GM12865 (cell line): ENCODE measurements around the gene RECQL5.

Experiments used
- DNase-seq: peaks from one replicate; pipeline ENCODE4 v3.0.0; 2010; ENCODE audit warnings: low read depth
- H3K4me3 ChIP-seq: 2 replicates; pipeline ENCODE4 v1.5.1; 2011; ENCODE audit warnings: mild to moderate bottlenecking, low read depth, low read length, control low read depth
- TF ChIP-seq, protein P1 (sequence below): IDR thresholded peaks from 2 replicates; pipeline ENCODE4 v1.5.1; 2011; ENCODE audit warnings: low read length, control low read depth, low read depth, inconsistent platforms; ENCODE audit not compliant: insufficient read depth; ENCODE audit errors: missing control alignments

The RECQL5 gene

DNA sequence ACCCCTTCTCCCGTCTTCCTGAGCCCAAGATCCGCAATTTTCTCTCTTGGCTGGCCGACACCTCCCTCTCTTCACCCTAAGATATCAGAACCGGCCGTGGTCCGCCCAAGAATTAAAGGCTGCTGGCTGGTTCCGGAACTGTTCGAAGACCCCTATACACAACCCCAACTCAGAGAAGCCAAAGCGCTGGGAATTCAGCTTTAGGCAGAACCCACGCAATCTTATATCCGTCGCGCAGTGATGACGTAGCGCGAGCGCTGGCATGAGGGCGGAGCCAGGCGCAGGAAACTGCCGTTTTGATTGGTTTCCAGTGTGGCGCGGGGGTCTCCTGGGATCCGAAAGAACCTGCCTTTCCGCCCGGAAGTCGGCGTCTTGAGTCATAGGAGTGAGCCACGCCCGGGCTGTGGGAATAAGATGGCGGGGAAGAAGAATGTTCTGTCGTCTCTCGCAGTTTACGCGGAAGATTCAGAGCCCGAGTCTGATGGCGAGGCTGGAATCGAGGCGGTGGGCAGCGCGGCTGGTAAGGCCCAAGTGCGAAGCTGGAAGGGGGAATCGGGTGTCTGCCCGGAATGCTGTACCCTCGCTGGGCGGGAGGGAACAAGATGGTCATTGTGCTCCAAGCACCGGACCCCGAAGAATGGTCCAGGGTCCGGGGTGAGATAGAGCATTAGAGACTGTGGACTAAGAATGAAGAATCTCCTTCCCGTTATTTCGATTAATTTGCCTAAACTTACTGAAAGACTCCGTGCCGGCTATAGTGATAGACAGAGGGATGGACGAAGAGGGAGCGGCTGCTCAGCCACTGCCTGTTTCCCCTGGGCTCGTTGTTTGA lies at the start of gene RECQL5, which contains the start of gene SAP30BP:
Gene RECQL5, minus strand, starts transcription at position 196 of the 832 bp plus-strand sequence. CDS start 597 bp downstream, outside the sequence.
Gene SAP30BP, plus strand, starts transcription at position 380 of the 832 bp plus-strand sequence. Its CDS starts 35 bp downstream, at position 415.
- DNase-seq, result peak; percentile 99
- H3K4me3 ChIP-seq, result peak within 1 kb of the TSS; percentile 87
- TF ChIP-seq, protein P1, sequence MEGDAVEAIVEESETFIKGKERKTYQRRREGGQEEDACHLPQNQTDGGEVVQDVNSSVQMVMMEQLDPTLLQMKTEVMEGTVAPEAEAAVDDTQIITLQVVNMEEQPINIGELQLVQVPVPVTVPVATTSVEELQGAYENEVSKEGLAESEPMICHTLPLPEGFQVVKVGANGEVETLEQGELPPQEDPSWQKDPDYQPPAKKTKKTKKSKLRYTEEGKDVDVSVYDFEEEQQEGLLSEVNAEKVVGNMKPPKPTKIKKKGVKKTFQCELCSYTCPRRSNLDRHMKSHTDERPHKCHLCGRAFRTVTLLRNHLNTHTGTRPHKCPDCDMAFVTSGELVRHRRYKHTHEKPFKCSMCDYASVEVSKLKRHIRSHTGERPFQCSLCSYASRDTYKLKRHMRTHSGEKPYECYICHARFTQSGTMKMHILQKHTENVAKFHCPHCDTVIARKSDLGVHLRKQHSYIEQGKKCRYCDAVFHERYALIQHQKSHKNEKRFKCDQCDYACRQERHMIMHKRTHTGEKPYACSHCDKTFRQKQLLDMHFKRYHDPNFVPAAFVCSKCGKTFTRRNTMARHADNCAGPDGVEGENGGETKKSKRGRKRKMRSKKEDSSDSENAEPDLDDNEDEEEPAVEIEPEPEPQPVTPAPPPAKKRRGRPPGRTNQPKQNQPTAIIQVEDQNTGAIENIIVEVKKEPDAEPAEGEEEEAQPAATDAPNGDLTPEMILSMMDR, result no peak

DNA sequence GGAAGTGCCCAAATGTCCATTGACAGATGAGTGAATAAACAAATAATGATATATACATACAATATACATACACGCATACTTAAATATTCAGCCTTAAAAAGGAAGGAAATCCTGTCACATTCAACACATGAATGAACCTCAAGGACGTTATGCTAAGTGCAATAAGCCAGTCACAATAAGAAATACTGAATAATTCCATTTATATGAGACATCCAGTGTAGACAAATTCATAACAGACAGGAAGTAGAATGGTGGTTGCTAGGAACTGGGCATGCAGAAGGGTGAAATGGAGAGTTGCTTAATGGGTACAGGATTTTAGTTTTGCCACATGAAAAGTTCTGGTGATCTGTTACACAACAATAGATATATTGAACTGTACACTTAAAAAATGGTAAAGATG lies 45.5 kb upstream of the RECQL5 start:
- no peak for DNase-seq
- TF ChIP-seq, protein P1, result no peak
- H3K4me3 ChIP-seq, result no peak overlapping the region

DNA sequence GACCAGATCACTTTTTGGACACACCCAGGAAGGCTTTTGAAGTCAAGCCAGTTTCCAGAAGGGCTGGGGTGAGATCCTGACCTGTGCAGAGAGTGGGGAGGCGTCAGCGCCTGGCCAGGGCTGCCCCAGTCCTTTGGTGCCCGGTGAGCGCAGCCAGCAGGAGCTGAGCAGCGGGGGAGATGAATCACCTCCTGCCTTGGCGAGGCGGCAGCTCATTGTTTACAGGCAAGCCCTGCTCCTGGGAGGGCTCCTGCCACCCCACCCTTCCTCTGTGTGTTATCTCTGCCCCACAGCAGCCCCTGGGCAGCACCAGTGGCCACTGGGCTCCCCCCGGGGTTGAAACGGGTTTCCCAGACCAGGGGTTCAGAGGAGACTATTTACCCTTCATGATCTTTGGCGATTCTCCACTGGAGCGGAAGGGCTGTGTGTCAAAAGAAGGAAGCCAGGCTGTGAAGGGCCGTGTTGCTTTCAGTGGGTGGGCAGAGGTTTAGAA lies 40.2 kb upstream of the RECQL5 start:
- TF ChIP-seq, protein P1, result no peak
- no peak for DNase-seq
- H3K4me3 ChIP-seq, result no peak overlapping the region

DNA sequence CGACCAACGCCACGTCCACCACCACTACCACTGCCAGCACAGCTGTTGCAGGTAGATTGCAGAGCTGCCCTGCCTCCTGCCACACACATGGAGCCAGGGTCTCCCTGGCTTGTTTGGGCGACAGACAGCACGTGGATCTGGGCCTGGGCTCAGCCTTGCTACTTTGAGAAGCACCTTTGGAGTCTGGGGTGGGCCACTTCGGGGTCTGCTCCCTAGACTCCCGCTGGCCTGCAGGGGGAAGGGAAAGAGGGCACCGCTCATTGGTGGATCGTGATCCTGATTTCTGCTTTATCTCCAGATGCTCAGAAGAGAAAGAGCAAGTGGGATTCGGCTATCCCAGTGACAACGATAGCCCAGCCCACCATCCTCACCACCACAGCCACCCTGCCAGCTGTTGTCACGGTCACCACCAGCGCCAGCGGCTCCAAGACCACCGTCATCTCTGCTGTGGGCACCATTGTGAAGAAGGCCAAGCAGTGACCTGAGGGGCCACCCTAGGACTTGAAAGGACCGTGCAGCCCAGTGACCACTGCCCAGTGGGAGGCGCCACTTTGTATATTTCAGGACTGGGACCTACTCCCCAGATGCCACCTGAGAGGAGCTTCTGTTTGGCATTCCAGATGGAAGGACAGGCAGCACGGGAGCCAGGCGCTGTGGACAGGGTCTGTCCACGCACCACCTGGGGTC lies 39.2 kb upstream of the RECQL5 start:
- DNase-seq, result no peak
- TF ChIP-seq, protein P1, result no peak
- no peak overlapping the region for H3K4me3 ChIP-seq

DNA sequence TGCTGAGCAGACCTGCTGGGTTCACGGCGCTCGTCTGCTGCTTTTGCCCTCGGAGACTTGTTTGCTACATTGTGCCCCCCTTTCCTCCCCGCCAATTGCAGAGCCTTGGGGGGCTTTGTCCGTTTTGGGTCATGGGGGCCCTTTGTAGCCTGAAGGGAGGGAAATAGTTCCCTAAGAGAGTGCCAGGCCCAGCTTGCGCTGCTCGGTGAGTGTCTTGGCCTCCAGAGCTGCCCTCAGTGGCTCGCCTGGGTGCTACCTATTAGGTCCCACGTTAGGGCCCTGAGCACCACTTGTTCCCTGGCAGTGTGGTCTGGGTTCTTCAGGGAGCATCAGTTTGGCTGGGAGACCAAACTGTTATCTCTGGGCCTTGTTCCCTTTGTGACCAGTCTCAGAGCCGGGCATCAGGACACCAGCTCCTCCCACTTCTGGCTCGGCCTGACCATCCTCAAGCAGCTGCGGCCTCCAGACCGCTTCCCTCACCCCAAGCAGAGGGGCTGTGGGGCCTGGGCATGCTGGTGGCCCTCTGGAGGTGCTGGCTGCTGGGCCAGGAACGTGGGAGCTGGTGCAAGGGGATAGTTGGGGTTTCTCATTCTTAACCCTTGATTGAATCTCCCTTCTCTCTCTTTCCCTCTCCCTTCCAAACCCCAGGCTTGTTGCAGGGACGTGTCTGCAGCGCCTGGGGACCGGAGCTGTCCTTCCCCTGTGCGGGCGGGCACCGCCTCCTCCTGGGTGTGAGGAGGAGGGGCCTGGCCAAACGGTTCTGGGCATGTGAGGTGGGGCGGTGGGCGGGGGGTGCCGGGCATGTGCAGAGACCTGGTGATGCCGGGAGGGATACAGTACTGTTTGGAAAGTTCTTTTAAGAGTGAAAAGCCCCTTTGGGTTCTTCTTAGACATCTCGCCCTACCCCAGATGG lies 38.3 kb upstream of the RECQL5 start:
- TF ChIP-seq, protein P1, result no peak
- H3K4me3 ChIP-seq, result no peak overlapping the region
- no peak for DNase-seq

DNA sequence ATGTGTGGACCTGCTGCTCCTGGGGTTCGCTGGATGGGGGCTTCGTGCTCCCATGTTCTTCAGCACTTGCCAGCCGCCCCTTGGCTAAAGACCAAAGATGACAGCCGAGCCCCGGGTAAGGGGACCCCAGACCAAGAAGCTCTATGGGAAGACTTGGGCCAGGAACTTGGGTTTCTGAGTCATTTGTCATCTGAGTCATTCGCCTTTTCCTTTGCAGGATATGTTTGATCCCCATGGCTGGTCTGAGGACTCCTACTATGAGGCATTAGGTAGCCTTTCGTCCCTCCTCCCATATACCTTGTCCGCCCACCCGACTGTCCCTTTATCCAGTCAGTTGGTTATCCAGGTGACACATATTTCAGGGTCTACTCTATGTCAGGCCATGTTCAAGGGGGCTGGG lies 36.6 kb upstream of the RECQL5 start:
- DNase-seq, result no peak
- TF ChIP-seq, protein P1, result no peak

More for the DNA sequence above, 36.6 kb upstream of the RECQL5 start:
- H3K4me3 ChIP-seq, result no peak overlapping the region
